ENCODE data around the gene ADH6. TPM values are rescaled to one million over a fixed set of nuclear protein-coding genes. Genes with fewer than 3 reads are reported as not detected.
"Not testable (repeated sequence)": the region's sequence is repeated elsewhere in the genome, so short reads cannot be mapped to it uniquely, and the experiment has no call there.

The ADH6 gene
- total RNA-seq, 1 donor from 2014 or later: not detected

- no peak for DNase-seq (ENCODE audit: low read depth in 2 of 2)
Measured at GRCh38 chr4:99190336-99190735, 28.7 kb downstream of the ADH6 start.

DNA sequence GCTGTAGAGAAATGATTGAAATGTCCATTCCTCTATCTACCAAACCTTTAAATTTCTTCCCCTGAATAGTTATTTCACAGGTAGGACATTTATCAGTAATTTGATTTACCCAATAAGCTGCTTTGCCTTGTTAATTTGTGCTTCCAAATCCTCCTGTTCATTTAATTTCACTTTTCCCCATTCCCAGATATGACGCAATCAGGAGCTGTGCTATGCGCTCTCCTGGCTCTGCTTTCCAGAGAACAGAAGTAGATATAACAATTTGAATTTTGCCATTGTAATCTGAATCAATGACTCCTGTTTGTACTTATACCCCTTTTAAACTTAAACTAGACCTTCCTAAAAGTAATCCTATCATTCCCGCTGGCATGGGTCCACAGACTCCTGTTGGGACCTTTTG lies 29.1 kb downstream of the ADH6 start:
- DNase-seq (ENCODE audit: low read depth in 2 of 2): not testable (repeated sequence)

DNA sequence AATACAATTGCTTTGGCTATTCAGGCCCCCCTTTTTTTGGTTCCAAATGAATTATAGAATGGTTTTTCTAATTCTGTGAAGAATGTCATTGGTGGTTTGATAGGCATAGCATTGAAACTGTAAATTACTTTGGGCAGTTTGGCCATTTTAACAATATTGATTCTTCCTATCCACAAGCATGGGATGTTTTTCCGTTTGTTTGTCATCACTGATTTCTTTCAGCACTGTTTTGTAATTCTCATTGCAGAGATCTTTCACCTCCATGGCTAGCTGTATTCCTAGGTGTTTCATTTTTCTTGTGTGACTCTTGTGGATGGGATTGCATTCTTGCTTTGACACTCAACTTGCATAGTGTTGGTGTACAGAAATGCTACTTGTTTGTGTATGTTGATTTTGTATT lies 33.0 kb downstream of the ADH6 start:
- no peak for DNase-seq (ENCODE audit: low read depth in 2 of 2)

- DNase-seq (ENCODE audit: low read depth in 2 of 2): no peak
Measured at GRCh38 chr4:99185581-99185980, 33.5 kb downstream of the ADH6 start.

- DNase-seq (ENCODE audit: low read depth in 2 of 2): no peak
Measured at GRCh38 chr4:99180382-99181070, 38.5 kb downstream of the ADH6 start.

DNA sequence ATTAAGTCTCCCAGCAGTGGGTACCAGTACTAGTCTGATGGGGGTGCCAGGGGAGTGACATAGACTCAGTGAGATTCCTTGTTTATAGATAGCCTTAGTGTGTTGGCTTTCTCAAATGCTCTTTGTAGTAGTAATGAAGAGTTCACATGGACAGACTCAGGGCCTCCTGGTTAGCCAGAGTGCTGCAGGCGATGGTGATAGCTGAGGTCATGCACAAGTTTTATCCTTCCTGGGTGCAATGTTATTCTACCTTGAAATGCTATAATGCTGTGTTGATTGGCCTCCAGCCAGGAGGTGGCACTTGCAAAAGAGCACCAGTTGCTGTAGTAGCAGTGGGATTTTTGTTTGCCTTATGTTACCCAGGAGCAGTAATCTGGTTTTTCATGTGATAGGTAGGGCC lies 39.4 kb downstream of the ADH6 start:
- DNase-seq (ENCODE audit: low read depth in 2 of 2): no peak

DNA sequence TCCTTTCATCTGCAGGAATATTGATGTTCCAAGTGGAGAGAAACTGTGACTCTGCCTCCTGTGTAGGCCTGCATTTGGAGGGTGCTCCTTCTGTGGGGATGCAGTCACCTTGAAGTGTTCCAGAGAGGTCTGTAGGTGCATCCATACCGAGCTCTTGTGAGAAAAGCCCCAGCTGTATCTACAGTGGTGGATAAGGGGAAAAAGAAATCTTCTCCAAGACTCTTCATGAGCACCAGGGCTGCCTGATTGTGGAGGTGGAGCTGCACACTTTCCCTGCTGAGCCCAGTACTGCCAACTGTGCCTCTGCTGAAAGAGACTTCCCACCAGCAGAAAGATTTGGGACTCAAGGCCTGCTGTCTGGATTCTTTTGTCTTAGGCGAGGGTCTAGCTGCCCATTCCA lies 39.9 kb downstream of the ADH6 start:
- no peak for DNase-seq (ENCODE audit: low read depth in 2 of 2)

GRCh38 chr4:99166544-99166943 lies 52.5 kb downstream of the ADH6 start:
- no peak for DNase-seq (ENCODE audit: low read depth in 2 of 2)

DNA sequence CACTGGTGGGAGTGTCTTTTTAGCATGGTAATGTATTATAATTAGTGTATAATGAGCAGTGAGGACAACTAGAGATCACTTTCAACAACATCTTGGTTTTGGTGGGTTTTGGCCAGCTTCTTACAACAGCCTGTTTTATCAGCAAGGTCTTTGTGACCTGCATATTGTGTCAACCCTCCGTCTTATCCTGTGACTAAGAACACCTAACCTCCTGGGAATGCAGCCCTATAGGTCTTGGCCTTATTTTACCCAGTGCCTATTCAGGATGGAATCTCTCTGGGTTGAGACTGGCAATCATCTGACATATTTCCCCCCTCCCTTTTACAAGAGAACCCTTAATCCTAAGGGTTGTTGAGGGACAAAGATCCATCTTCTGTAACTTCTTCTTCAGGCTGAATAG lies 53.1 kb downstream of the ADH6 start:
- DNase-seq (ENCODE audit: low read depth in 2 of 2): no peak

DNA sequence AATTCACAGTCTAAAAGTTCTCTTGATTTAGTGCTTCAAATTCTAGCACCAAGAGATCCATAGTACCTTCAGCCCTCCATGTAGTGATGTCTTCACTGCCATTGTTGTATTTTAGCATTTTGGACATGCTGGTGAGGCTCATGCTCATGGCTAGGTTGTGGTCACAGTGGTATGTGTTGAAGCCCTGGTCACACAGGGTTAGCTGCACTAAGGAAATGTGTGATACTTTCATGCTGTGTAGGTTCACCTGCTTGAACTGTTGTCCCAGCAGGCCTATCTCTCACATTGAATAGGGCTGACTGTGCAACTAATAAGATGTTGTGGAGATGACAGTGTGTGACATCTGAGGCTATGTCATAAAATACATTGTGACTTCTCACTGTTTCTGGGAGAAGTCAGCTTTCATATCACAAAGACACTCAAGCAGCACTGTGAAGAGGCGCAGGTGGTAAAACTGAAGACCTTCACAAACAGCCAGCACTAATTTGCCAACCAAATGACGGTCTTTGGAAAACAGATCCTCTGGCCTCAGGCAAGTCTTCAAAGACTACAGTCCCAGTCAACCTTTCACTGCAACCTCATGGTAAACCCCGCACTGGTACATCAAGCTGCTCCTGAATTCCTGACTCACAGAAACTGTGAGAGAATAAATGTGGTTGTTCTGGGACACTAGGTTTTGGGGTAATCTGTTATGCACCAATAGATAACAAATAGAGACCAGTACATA lies 57.5 kb downstream of the ADH6 start:
- DNase-seq (ENCODE audit: low read depth in 2 of 2): no peak

- DNase-seq (ENCODE audit: low read depth in 2 of 2): no peak
Measured at GRCh38 chr4:99159699-99160098, 59.3 kb downstream of the ADH6 start.

DNA sequence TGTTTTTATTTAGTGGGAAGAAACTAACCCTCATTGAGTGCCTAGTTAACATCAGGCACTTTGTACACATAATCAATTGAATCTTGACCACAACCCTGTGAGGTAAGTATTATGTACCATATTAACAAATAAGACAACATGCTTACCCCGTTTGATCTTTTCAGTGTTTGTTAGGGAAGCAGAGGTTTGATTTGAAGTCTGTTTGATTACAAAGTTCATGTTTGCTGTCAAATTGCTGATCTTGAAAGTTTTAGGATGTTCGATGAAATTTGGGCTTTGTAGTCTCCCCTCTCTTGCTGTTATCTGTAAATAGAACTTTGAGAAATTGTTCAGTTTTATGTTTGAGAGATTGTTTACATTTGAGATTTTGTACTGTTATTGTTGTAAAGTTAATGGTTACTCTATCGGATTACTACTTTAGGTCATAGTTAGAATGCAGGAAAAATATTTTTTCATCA lies 61.5 kb downstream of the ADH6 start:
- no peak for DNase-seq (ENCODE audit: low read depth in 2 of 2)

GRCh38 chr4:99156992-99157391 lies 62.1 kb downstream of the ADH6 start:
- DNase-seq (ENCODE audit: low read depth in 2 of 2): no peak

- DNase-seq (ENCODE audit: low read depth in 2 of 2): no peak
Measured at GRCh38 chr4:99154658-99155342, 64.2 kb downstream of the ADH6 start.

Other genes with a start within 250 kb of the ADH6 start
- gene METAP1, start 223.5 kb downstream of the ADH6 start, total RNA-seq: 17.3 and 17.9 TPM in 2 replicates
- 36.7 and 50.3 TPM in 2 replicates for gene ADH5, start 130.5 kb downstream of the ADH6 start, total RNA-seq
- not detected in 2 replicates for gene ADH4, start 74.9 kb downstream of the ADH6 start, total RNA-seq
- gene ADH1A, start 71.7 kb upstream of the ADH6 start, total RNA-seq: not detected in 2 replicates
- gene ADH1B, start 102.2 kb upstream of the ADH6 start, total RNA-seq: under 0.01 TPM in 2 replicates
- gene ADH1C, start 133.5 kb upstream of the ADH6 start, total RNA-seq: not detected in 2 replicates
- gene ADH7, start 216.1 kb upstream of the ADH6 start, total RNA-seq: not detected in 2 replicates